ENCODE results near the gene SAMD3.

GRCh38 chr6:130229645-130230044, 6.9 kb upstream of the SAMD3 start:
- TF ChIP-seq CTCF (IDR thresholded peaks at IDR 0.05; ENCODE audit: borderline replicate concordance, extremely low read depth, low read length, poor library complexity, severe bottlenecking): no peak
- no peak for TF ChIP-seq EZH2 (IDR thresholded peaks at IDR 0.05; ENCODE audit: borderline replicate concordance, low read depth, low read length, severe bottlenecking)

Data from DND-41 (cell line).